RWPE1 (cell line): ENCODE results near the gene NSMCE1.

ENCODE experiments used
- CTCF ChIA-PET: fragments of 350-600 bp; sonication (Branson Sonifier 250); formaldehyde crosslinking; extraction: SDS; loops from one replicate; lab custom pipeline; 2021; lab: Yijun Ruan, JAX
- POLR2A ChIA-PET: fragments of 400-600 bp; formaldehyde crosslinking; extraction: SDS; loops from one replicate; lab custom pipeline; 2020; ENCODE audit warnings: antibody characterized with exemption; ENCODE audit not compliant: low non-redundant PET; lab: Yijun Ruan, JAX
- DNase-seq: peaks from one replicate; pipeline ENCODE4 v3.0.0; 2012; ENCODE audit warnings: low spot score
- H3K27ac ChIP-seq: fragments of 450-650 bp; 2 replicates; pipeline ENCODE4 v1.5.1; 2017
- CTCF ChIP-seq: fragments of 450-650 bp; conservative IDR thresholded peaks from 2 replicates; pipeline ENCODE4 v1.5.1; 2017; ENCODE audit warnings: low read depth, mild to moderate bottlenecking

NSMCE1 gene

GRCh38 chr16:27189335-27189972 is 79.1 kb downstream of the NSMCE1 start:
- POLR2A ChIA-PET, result no interaction called here
- DNase-seq, result no peak
- H3K27ac ChIP-seq, result no peak overlapping the region
- TF ChIP-seq CTCF, result no peak
- CTCF ChIA-PET, result interaction anchor here (0.6 kb wide), 1 partner anchor 471 kb away, joined by 3 read pairs; no protein-coding TSS in a partner anchor

GRCh38 chr16:27188633-27189032 is 79.9 kb downstream of the NSMCE1 start:
- DNase-seq, result no peak
- ChIA-PET CTCF (interaction anchor here (0.6 kb wide), 1 partner anchor 472 kb away, joined by 3 read pairs; no protein-coding TSS in a partner anchor), POLR2A (no interaction called here)
- TF ChIP-seq CTCF, result no peak
- H3K27ac ChIP-seq, result no peak overlapping the region

- TF ChIP-seq CTCF, result no peak
- DNase-seq, result no peak
- ChIA-PET CTCF (no interaction called here), POLR2A (no interaction called here)
- no peak overlapping the region for H3K27ac ChIP-seq
Observed at GRCh38 chr16:27185776-27186130, 82.8 kb downstream of the NSMCE1 start.

GRCh38 chr16:27182906-27183405 is 85.6 kb downstream of the NSMCE1 start:
- H3K27ac ChIP-seq, result no peak overlapping the region
- DNase-seq, result no peak
- ChIA-PET POLR2A (no interaction called here), CTCF (interaction anchor here (0.6 kb wide), 1 partner anchor 91 kb away, joined by 5 read pairs; no protein-coding TSS in a partner anchor)
- TF ChIP-seq CTCF, result no peak

GRCh38 chr16:27181019-27181790 is 87.4 kb downstream of the NSMCE1 start:
- no peak for DNase-seq
- TF ChIP-seq CTCF, result no peak
- no peak overlapping the region for H3K27ac ChIP-seq
- POLR2A ChIA-PET, result no interaction called here
- CTCF ChIA-PET, result interaction anchor here (0.7 kb wide), 1 partner anchor 71 kb away, joined by 3 read pairs; no protein-coding TSS in a partner anchor

- H3K27ac ChIP-seq, result no peak overlapping the region
Observed at GRCh38 chr16:27179500-27180072, 89.0 kb downstream of the NSMCE1 start.

More at GRCh38 chr16:27179500-27180072, 89.0 kb downstream of the NSMCE1 start:
- POLR2A ChIA-PET, result no interaction called here
- CTCF ChIA-PET, result interaction anchor here (0.6 to 1.0 kb wide), 4 partner anchors 16 to 793 kb away, joined by 3 to 5 read pairs (median 4); no protein-coding TSS in a partner anchor
- DNase-seq, result no peak
- peak; percentile 57 for TF ChIP-seq CTCF
